NCI-H2196 (cell line): Measurements from ENCODE around the gene ME3.
A peak's percentile ranks its signal among the peaks of the same experiment; 100 is the strongest.

ENCODE experiments used
- DNase-seq: peaks from one replicate; lab custom pipeline; 2025; ENCODE audit not compliant: unreplicated experiment; lab: John Stamatoyannopoulos, UW

The ME3 gene

GRCh38 chr11:86589856-86590589, 82.4 kb downstream of the ME3 start:
- DNase-seq = no peak

GRCh38 chr11:86589204-86589603, 83.2 kb downstream of the ME3 start:
- no peak for DNase-seq

GRCh38 chr11:86588566-86589090, 83.8 kb downstream of the ME3 start:
- no peak for DNase-seq

GRCh38 chr11:86587264-86588193, 84.9 kb downstream of the ME3 start:
- DNase-seq = no peak

GRCh38 chr11:86586307-86586706, 86.1 kb downstream of the ME3 start:
- DNase-seq = no peak

- no peak for DNase-seq
Observed at GRCh38 chr11:86582898-86583297, 89.5 kb downstream of the ME3 start.

- DNase-seq = no peak
Observed at GRCh38 chr11:86580535-86580934, 91.9 kb downstream of the ME3 start.

GRCh38 chr11:86579406-86579731, 93.0 kb downstream of the ME3 start:
- no peak for DNase-seq

- DNase-seq = no peak
Observed at GRCh38 chr11:86578727-86579405, 93.5 kb downstream of the ME3 start.

GRCh38 chr11:86577644-86578636, 94.5 kb downstream of the ME3 start:
- peak; percentile 34 for DNase-seq

GRCh38 chr11:86576946-86577624, 95.3 kb downstream of the ME3 start:
- DNase-seq = no peak

- DNase-seq = no peak
Observed at GRCh38 chr11:86575927-86576326, 96.5 kb downstream of the ME3 start.

GRCh38 chr11:86575208-86575855, 97.1 kb downstream of the ME3 start:
- DNase-seq = no peak

- no peak for DNase-seq
Observed at GRCh38 chr11:86574493-86575207, 97.8 kb downstream of the ME3 start.

- peak; percentile 22 for DNase-seq
Observed at GRCh38 chr11:86571273-86571948, 101.0 kb downstream of the ME3 start.

GRCh38 chr11:86570451-86570850, 102.0 kb downstream of the ME3 start:
- no peak for DNase-seq

GRCh38 chr11:86570020-86570419, 102.4 kb downstream of the ME3 start:
- DNase-seq = no peak

- DNase-seq = no peak
Observed at GRCh38 chr11:86569109-86569508, 103.3 kb downstream of the ME3 start.
